ENCODE results near the gene SSX2IP.
"Not testable (repeated sequence)": the region's sequence is repeated elsewhere in the genome, so short reads cannot be mapped to it uniquely, and the experiment has no call there.

The SSX2IP gene

DNA sequence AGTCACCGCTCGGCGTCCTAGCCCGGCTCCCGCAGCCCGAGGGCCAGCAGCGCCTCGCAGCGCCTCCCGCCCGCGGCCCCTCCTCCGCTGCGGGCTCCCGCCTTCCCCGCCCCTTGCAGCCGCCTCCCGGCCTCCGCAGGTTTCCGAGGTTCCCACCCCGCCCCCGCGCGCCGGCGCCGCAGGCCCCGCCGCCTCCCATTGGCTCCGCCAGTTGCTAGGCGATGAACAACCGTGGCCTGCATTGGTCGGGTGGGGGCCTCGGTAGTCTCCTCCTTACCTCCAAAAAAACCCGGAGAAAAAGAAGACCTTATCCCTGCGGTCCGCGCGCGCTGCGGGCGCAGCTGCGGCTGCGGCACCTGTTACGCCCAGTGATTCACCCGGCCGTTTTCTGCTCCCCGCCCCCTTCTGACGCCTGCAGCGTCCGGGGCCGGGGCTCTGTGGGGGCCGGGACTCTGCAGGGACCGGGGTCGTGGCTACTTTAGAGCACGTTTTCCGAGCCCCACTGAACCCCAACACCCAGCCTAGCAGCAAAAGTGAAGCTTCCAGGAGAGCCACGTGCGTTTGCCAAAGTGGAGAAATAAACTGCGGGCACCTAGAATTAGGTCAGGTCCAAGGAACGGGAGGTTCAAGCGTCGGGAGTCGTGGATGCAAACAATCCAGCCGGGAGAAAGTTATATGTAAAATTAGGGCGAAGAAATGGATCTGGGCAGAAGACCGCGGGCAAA lies at the start of gene SSX2IP:
Gene SSX2IP (minus strand): TSS at position 65 of the 725 bp plus-strand sequence. CDS start 19,242 bp downstream, outside the sequence.
- peak; percentile 99 for DNase-seq (ENCODE audit: low read depth, low spot score)

GRCh38 chr1:84738237-84738636 lies 48.0 kb upstream of the SSX2IP start:
- DNase-seq (ENCODE audit: low read depth, low spot score), result no peak

GRCh38 chr1:84737590-84737989 lies 47.3 kb upstream of the SSX2IP start:
- no peak for DNase-seq (ENCODE audit: low read depth, low spot score)

DNA sequence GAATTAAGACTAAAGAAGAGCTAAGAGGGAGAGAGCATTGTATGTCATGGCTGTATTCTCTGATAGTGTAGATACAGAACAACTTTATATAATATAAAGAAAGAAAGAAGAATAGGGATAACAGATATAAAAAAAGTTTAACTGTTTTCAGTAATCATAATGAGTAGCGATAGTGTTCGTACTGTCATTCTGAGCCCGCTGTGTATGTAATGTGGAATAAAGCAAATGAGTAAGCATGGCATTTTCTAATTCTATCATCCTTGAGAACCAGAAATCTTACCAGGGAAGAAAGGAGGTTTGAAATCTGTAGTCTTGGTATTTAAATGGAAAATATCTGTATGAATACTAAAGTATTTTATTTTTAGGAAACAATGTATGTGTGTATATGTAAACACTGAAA lies 46.7 kb upstream of the SSX2IP start:
- no peak for DNase-seq (ENCODE audit: low read depth, low spot score)

DNA sequence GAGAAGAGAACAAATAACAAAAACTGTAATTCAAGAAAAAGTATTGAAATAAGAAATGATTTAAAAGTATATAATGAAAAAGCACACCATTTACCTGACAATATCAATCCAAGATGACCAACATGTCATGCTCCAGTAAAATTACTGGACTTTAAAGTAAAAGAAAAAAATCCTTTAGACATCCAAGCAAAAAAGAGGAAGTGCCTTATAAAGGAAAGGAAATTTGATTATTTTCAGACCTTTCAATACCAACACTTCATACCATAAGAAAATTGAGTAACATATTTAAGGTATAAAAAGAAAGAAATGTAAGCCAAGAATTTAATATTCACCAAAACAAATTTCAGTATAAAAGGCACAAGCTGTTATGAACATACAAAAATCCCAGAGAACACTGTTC lies 46.2 kb upstream of the SSX2IP start:
- no peak for DNase-seq (ENCODE audit: low read depth, low spot score)

- DNase-seq (ENCODE audit: low read depth, low spot score), result no peak
These were observed 45.2 kb upstream of the SSX2IP start for GRCh38 chr1:84735483-84735882.

DNA sequence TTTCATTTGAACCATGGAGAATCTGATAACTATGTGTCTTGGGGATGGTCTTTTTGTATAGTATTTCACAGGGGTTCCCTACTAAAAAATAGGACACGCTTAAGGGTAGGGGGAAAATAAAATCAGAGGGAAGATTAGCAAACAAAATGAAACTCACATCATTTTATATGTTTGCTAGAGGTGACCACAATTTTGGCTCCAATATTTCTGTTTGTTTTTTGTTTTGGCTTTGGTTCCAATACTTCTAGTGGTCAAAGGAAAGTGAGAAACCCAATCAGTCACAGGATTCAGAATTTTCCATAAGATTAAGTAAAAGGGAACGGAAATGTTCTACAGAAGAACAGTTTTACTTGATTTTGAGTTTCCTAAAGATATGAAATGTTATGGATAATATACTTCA lies 42.3 kb upstream of the SSX2IP start:
- DNase-seq (ENCODE audit: low read depth, low spot score), result no peak

GRCh38 chr1:84731519-84731918 lies 41.3 kb upstream of the SSX2IP start:
- DNase-seq (ENCODE audit: low read depth, low spot score), result no peak

- DNase-seq (ENCODE audit: low read depth, low spot score), result not testable (repeated sequence)
These were observed 37.5 kb upstream of the SSX2IP start for GRCh38 chr1:84727711-84728110.

DNA sequence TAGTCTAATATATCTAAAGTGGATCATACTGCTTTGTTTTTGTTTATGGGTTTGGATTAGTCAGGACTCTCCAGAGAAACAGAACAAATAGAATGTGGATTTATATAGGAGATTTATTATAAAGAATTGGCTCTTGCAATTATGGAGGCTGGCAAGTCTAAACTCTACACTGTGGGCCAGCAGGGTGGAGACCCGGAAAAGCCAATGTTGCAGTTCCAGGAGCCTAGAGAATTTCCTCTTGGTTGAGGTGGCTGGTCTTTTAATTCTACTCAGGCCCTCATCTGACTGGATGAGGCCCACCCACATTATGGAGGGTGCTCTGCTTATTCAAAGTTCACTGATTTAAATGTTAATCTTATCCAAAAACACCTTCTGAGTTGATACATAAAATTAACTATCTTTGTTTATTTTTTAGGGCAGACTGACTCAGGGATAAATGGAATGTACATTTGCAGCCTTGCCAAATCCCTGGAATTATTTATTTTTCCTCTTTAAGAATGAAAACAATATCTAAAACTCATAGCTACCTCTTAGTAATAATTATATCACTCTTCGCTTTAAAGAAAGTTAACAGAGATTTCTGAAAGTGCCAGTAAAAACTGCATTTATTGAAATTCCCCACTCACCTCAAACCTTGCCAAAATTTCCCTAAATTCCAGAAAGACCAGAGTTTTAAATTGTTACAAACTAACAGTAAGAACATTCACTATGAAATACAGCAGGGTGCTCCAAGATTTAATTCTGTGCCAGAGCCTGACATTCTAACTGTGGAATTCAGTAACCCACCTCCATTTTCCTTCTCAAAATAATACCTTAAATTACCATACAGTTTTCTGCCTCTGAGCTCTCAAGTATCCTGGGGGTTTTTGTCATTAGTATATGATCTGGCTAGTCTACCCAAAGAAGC lies 36.6 kb upstream of the SSX2IP start:
- peak; percentile 36 for DNase-seq (ENCODE audit: low read depth, low spot score)

DNA sequence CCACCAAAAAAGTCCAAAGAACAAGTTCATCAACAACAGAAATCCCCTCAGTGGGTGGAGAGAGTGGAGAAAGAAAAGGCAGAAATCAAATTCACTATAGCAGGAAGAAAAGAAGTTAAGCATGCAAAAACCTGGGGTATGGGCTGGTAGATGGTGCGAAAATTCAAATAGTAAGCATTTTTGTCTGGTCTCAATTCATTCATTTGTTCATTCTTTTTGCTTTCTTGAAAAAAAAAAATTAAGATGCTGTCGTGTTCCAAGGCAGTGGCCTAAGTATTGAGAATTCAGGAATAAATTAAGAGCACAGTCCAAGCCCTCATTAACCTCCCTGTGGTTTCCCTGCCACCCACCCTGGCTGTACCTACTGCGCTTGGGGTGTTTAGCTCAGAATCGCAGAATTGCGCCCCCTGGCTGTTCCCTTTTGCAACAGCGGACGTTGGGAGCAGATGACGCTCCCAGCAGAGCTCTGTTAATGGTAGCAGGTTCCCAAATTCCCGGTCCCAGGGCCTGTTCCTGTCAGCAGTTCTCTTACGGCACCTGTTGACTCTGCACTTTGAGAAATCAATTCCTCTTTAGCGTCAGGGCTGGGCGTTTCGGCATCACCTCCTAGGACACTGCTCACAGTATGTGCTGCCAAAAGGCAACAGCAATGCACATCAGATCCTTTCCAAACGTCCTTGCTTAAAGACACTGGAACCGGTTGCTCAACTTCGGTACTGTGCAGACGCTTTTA lies 34.0 kb upstream of the SSX2IP start:
- DNase-seq (ENCODE audit: low read depth, low spot score), result no peak

- no peak for DNase-seq (ENCODE audit: low read depth, low spot score)
These were observed 32.5 kb upstream of the SSX2IP start for GRCh38 chr1:84722794-84723193.

DNA sequence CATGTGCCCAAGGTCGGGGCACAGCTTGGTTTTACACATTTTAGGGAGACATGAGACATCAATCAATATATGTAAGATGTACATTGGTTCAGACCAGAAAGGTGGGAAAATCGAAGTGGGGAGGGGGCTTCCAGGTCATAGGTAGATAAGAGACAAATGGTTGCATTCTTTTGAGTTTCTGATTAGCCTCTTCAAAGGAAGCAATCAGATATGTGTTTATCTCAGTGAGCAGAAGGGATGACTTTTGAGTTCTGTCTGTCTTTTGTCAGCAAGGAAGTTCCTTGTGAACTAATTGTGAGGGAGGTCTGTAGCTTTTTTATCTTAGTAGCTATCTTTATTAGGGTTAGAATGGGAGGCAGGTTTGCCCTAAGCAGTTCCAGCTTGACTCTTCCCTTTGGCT lies 31.6 kb upstream of the SSX2IP start:
- DNase-seq (ENCODE audit: low read depth, low spot score), result not testable (repeated sequence)

- DNase-seq (ENCODE audit: low read depth, low spot score), result peak; percentile 63
These were observed 30.9 kb upstream of the SSX2IP start for GRCh38 chr1:84721152-84721551.

GRCh38 chr1:84720221-84720780 lies 30.0 kb upstream of the SSX2IP start:
- DNase-seq (ENCODE audit: low read depth, low spot score), result peak; percentile 58

GRCh38 chr1:84719543-84720217 lies 29.4 kb upstream of the SSX2IP start:
- DNase-seq (ENCODE audit: low read depth, low spot score), result peak; percentile 31

GRCh38 chr1:84715342-84716019 lies 25.2 kb upstream of the SSX2IP start:
- no peak for DNase-seq (ENCODE audit: low read depth, low spot score)

GRCh38 chr1:84712276-84712874 lies 22.1 kb upstream of the SSX2IP start:
- peak; percentile 81 for DNase-seq (ENCODE audit: low read depth, low spot score)

DNA sequence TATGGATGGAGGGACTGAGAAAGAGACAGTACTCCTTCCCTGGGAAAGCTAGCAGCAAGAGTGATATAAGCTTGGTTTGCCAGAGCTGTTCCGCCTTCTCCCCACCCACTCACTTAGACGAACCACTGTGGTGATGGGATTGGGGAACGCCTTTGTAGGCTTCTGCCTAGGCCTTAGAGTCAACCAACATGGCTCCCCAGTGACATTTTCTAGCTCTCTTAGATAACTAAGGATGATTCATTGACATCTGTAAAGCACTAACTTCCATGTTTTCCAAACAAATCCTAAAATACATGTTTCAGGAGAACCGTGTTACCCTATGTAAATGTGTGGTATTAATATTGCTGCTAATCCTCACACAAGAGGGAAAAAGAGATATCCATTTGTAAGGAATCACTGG lies 21.6 kb upstream of the SSX2IP start:
- DNase-seq (ENCODE audit: low read depth, low spot score), result no peak

GRCh38 chr1:84711121-84711520 lies 20.9 kb upstream of the SSX2IP start:
- DNase-seq (ENCODE audit: low read depth, low spot score), result no peak
